HAP-1 (cell line): ENCODE results near the gene CC2D1A.

ENCODE experiments used
- DNase-seq, 2 experiments: peaks; one replicate each; pipeline ENCODE4 v3.0.0-alpha.2; 2016 to 2020; ENCODE audit warnings: low spot score in 2 of 2
- H3K27me3 ChIP-seq: fragments of 250-450 bp; sonication (Bioruptor Pico); 2 replicates; pipeline ENCODE4 v1.5.1; 2020; ENCODE audit warnings: low read depth, mild to moderate bottlenecking, moderate library complexity
- H3K36me3 ChIP-seq: fragments of 250-450 bp; sonication (Bioruptor Pico); replicated peaks from 2 replicates; pipeline ENCODE4 v1.5.1; 2020; ENCODE audit warnings: mild to moderate bottlenecking
- H3K4me1 ChIP-seq: fragments of 250-450 bp; sonication (Bioruptor Pico); 2 replicates; pipeline ENCODE4 v1.5.1; 2020; ENCODE audit warnings: mild to moderate bottlenecking
- H3K4me3 ChIP-seq: fragments of 250-450 bp; sonication (Bioruptor Pico); 2 replicates; pipeline ENCODE4 v1.5.1; 2020; ENCODE audit warnings: mild to moderate bottlenecking, moderate library complexity
- H3K9me3 ChIP-seq: fragments of 250-450 bp; sonication (Bioruptor Pico); 2 replicates; pipeline ENCODE4 v1.5.1; 2020; ENCODE audit warnings: mild to moderate bottlenecking, moderate library complexity
- in situ Hi-C: fragments of 300-500 bp; cut with MboI; formaldehyde crosslinking; loops from 3 replicates; pipeline ENCODE4 v1.14.3; 2020; ENCODE audit warnings: low sequenced_read_pairs, inconsistent platforms, mixed read lengths

Gene CC2D1A

DNA sequence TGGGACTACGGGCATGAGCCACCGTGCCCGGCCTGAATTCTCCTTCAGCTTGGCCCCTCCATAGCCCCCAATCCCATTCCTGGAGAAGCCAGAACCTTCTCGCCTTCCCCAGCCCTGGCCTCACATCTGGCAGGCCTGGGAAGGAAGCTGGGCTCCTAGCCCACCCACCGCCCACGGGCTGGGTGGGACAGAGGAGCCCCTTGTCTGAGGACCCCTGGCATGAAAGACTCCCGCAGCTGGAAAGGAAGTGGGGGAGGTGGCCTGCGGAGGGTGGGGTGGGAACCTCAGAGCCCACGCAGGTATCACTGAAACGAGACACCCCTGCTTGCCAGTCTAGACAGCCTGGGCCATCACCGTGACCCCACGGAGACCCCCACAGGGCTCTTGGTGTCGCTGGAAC, 36.7 kb upstream of the CC2D1A start:
- Histone ChIP-seq H3K27me3 (no peaks in the 10 kb centered on the region), H3K9me3 (no peaks in the 10 kb centered on the region), H3K4me1 (no peaks in the 10 kb centered on the region; the same call in 1 of the 2 replicates), H3K4me3 (no peak overlapping the region), H3K36me3 (no peaks in the 10 kb centered on the region)
- DNase-seq = no peak
- in situ Hi-C loops = no loop called here

DNA sequence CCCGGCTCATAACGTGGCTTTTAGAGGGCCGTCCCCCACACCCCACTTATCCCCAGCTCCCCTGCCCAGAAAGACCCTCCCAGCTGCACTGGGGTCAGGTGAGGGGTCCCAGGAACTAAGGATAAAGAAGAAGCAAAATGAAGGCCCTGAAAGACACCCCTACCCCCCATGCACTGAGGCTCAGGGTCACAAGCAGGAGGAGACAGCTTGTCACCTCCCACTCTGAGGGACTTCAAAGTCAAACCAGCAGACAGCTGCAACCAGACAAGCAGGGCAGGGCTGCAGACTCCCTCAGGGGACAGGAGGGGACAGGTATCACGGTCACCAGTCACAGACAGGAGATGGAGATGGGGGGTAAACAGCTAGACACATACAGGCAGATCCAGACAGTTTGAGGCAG, 35.1 kb upstream of the CC2D1A start:
- H3K27me3 ChIP-seq = no peaks in the 10 kb centered on the region
- no peaks in the 10 kb centered on the region for H3K9me3 ChIP-seq
- in situ Hi-C loops = no loop called here
- H3K36me3 ChIP-seq = no peaks in the 10 kb centered on the region
- H3K4me1 ChIP-seq = no peaks in the 10 kb centered on the region; the same call in 1 of the 2 replicates
- no peak for DNase-seq
- no peak overlapping the region for H3K4me3 ChIP-seq

DNA sequence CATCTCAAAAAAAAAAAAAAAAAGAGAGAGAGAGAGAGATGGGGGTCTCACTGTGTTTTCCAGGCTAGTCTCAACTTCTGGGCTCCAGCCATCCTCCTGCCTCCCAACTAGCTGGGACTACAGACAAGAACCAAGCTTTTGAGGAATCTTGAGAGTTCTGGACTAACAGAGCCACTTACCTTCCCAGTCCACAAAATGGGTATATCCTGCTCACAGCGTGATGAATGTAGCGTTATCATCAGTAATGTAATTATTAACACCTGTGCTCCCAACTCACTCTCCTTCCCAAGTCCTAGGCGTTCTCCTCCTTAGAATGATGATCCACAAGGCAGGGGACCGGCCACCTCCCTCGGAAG, 33.7 kb upstream of the CC2D1A start:
- H3K4me1 ChIP-seq = no peaks in the 10 kb centered on the region; the same call in 1 of the 2 replicates
- in situ Hi-C loops = no loop called here

DNA sequence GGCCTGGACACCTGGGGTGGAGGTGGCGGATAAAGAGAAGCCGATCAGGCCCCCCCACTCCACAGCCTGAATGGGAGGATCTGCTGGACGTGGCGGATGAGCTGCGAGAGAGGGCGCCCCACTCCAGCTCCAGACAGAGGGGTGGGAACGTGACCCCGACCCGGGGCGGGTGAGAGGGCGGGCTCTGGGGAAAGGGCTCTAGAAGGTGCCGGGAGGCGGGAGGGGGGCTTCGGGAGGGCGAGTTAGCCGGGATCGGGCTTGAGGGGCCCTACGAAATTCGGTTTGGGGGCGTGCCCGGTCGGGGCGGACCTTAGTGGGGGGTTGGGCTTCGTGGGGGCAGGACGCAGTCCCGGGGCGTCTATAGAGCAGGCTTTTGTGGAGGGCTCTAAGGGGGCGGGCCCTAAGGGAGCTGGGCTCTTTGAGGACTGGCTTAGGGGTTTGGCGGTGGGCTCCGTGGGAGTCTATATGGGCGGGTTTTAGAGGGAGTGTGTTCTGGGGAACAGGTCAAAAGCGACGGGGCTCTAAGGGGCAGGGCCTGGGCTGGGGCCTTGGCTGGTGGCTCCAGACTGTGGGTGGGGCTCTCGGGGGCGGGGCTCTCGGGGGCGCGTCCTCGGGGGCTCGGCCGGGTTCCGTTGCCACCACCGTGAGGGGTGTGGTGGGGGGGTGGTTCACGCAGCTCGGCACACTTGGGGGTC, 33.2 kb upstream of the CC2D1A start:
- no peak overlapping the region for H3K4me3 ChIP-seq
- H3K27me3 ChIP-seq = no peaks in the 10 kb centered on the region
- H3K36me3 ChIP-seq = no peaks in the 10 kb centered on the region
- in situ Hi-C loops = no loop called here
- H3K4me1 ChIP-seq = no peaks in the 10 kb centered on the region; the same call in 1 of the 2 replicates
- H3K9me3 ChIP-seq = no peaks in the 10 kb centered on the region
- no peak for DNase-seq

More for the DNA sequence above, 33.7 kb upstream of the CC2D1A start:
- Histone ChIP-seq H3K27me3 (no peaks in the 10 kb centered on the region), H3K4me3 (no peak overlapping the region), H3K36me3 (no peaks in the 10 kb centered on the region), H3K9me3 (no peaks in the 10 kb centered on the region)
- DNase-seq = no peak

DNA sequence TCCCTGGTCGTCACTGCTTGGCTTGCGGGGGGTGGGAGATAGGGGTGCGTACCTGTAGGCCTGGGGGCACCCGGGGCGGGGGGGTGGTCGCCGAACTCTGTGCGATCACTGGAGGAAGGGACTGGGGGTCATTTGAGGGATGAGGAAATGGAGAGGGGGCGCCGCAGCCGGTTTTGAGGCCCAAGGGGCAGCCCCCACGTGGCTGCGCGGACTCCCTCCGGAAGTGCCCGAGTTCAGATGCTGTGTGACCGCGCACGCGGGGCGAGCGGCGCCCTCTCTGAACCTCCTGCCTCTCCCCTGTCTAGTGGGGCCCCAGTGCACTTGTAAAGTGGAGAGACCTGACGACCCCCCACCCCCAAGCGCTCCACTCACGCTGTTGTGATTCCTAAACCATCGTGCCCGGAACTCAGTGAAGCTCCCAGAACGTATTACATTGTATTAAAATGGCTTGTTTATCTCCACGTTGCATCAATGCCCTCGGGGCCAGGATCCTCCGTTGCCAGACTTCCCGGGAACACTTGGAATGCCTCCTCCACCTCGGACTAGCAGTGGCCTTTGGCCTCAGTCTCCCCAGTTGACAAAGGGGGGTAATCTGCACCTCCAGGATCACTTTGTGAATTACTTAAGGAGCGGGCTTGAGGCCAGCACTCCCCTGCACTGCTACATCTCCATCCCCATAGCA, 32.0 kb upstream of the CC2D1A start:
- H3K27me3 ChIP-seq = no peaks in the 10 kb centered on the region
- no peak overlapping the region for H3K4me3 ChIP-seq
- H3K9me3 ChIP-seq = no peaks in the 10 kb centered on the region
- in situ Hi-C loops = no loop called here
- H3K4me1 ChIP-seq = no peaks in the 10 kb centered on the region; the same call in 1 of the 2 replicates
- no peaks in the 10 kb centered on the region for H3K36me3 ChIP-seq
- no peak for DNase-seq

DNA sequence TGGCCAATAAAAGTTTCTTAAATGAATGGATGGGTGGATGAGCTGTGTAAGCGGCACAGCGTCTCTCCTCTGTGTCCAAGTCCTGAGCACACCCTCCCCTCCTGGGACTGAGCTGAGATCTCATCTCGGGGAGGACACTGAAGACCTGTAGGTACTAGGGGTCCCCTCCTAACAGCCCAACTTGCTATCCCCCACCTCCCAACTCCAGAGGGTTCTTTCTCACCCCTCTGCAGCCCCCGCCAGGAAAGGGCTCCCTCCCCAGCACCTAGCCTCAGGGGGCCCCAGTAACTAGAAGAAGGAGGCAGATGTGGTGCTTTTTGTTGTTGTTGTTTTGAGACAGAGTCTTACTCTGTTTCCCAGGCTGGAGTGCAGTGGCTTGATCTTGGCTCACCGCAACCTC, 30.2 kb upstream of the CC2D1A start:
- no peak for DNase-seq
- Histone ChIP-seq H3K36me3 (no peaks in the 10 kb centered on the region), H3K4me1 (peaks cover 9% of the 10 kb centered on the region), H3K4me3 (no peak overlapping the region), H3K9me3 (no peaks in the 10 kb centered on the region), H3K27me3 (no peaks in the 10 kb centered on the region)
- in situ Hi-C loops = no loop called here

DNA sequence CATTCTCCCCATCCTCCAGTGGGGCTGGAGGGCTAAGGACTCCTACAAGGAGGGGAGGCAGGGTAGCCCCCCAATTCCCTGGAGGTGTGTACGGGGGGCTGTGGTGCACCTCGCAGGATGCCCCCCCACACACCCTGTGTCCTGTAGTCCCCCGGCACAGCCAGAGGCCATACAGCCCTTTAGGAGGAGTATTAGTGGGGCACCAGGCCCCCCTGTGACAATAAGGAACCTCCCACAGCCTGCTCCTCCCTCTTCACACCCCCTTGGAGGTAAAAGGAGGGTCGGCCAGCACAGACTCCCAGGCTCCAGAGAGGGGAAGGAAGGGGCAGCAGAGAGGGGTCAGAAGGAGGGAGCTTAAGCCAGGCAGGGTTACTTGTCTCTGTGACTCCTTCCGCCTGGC, 29.2 kb upstream of the CC2D1A start, which contains the start of gene NANOS3:
Gene NANOS3, plus strand, starts transcription at position 301 of the 400 bp plus-strand sequence. CDS start 115 bp downstream, outside the sequence.
- in situ Hi-C loops = no loop called here
- H3K4me3 ChIP-seq = no peak within 1 kb of the TSS
- no peaks in the 10 kb centered on the region for H3K9me3 ChIP-seq
- peaks cover 9% of the 10 kb centered on the region for H3K4me1 ChIP-seq
- DNase-seq = no peak
- H3K36me3 ChIP-seq = no peaks in the 10 kb centered on the region
- H3K27me3 ChIP-seq = no peaks in the 10 kb centered on the region

DNA sequence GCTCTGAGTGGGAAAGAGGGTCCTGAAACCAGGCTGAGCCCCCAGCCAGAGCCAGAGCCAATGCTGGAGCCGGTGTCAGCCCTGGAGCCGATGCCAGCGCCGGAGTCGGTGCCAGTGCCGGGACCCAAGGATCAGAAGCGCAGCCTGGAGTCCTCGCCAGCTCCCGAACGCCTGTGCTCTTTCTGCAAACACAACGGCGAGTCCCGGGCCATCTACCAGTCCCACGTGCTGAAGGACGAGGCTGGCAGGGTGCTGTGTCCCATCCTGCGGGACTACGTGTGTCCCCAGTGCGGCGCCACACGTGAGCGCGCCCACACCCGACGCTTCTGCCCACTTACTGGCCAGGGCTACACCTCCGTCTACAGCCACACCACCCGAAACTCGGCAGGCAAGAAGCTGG, 28.7 kb upstream of the CC2D1A start:
- no peak overlapping the region for H3K4me3 ChIP-seq
- no peaks in the 10 kb centered on the region for H3K27me3 ChIP-seq
- DNase-seq = no peak
- no peaks in the 10 kb centered on the region for H3K9me3 ChIP-seq
- peaks cover 9% of the 10 kb centered on the region for H3K4me1 ChIP-seq
- H3K36me3 ChIP-seq = no peaks in the 10 kb centered on the region
- in situ Hi-C loops = no loop called here

DNA sequence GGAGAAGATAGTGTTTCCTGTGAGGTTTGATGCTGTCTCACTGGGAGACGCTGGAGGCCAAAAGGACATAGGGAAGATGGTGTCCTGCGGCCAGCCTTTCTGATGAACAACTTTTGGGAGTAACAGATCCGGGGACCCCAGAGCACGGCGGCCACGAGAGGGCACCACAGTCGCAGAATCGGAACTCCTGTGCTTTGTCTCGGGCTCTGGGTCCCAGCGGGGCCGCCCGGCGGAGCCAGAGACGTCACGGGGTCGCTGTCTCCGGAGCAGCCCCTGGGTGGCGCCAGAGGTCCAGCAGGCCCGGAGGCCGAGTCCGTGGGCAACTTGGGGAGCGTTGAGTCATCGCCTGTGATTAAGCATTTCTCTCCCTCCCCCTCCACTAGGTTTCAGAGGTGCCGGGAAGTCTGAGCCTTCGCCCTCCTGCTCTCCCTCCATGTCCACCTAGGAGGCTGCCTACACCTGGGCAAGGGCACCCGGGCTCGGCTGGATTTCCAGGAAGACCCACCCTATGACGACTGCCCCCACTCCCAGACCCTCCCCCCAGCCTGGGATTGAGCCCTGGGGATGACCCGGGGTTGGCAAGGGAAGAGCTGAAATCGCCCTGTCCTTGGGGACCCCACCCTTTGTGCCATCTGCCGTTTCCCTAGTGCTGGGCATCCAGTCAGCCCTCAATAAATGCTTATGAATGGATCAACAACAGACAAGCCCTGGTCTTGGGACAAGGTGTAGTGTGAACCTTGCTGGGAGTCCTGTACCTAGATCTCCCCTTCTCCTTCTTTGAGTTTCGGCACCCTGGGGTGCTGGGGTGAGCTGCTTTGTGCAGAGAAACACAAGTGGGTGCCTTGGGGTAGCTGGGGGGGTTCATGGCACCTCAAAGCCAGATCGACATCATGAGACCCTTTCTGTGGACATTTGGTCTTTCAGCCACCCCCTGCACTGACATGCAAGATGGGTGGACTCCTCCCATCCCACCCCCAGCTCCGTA, 25.6 kb upstream of the CC2D1A start:
- in situ Hi-C loops = loop anchor here (5.0 kb wide), 1 partner anchor 197 kb away; no protein-coding TSS in a partner anchor
- peak overlapping the region; percentile 11; the same call in 1 of the 2 replicates for H3K4me3 ChIP-seq
- H3K36me3 ChIP-seq = no peaks in the 10 kb centered on the region
- H3K9me3 ChIP-seq = no peaks in the 10 kb centered on the region
- DNase-seq = peak; percentile 89 to 98
- no peaks in the 10 kb centered on the region for H3K27me3 ChIP-seq
- H3K4me1 ChIP-seq = peaks cover 9% of the 10 kb centered on the region

DNA sequence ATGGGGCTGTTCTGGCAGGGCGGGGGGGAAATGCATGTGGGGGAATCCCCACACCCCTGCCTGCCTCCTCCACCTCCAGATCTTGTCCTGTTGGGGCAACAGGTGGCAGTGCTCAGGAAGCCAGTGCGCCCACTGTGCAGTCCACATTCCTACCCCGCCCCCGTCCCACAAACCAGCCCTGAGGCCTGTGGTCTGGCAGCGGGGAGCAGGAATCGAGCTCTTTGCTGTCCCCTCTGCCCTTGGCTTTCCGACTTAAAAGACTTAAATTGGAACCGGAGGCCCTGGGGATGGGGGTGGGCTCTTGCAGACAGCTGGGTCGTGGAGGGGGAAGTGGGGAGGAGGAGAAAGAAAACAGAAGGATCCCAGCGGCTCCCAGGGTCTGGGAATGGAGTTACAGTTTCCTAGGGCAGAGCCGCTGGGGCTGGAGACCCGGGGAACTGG, 24.7 kb upstream of the CC2D1A start:
- no peak for DNase-seq
- Histone ChIP-seq H3K4me3 (no peak overlapping the region), H3K36me3 (no peaks in the 10 kb centered on the region), H3K27me3 (no peaks in the 10 kb centered on the region), H3K9me3 (no peaks in the 10 kb centered on the region), H3K4me1 (peaks cover 9% of the 10 kb centered on the region)
- in situ Hi-C loops = loop anchor here (5.0 kb wide), 1 partner anchor 196 kb away; no protein-coding TSS in a partner anchor

DNA sequence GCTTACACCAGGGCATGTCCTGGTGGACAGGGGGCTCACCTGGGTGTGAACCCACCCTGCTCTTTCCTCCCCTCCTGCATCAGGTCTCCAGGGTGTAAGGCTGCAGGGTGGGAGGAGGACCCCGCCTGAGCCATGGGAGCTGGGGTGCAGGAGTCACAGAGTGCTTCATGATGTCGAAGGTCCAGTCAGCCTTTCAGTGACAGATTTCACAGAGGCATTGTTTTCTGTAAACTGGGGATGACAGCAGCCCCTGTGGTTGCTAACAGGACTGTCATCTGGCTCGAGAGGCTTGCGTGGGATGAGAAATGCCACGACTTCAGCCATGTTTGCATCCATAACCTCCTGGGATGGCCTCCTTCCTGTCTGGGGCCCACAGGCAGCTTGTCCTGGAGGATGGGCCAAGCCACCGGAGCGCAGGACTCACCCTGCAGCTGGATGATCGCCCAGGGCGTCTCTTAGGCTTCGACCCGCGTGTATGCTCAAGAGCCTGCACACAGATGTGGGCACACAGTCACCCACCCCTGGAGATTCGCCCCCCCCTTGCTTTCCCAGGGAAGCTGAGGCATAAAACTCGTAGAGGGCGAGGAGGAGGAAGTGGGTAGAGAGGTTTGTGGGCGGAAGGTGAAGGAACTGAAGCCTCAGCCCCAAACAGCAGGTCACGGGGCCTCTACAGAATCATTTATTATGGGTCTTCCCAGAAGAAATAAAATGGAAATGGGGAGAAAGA, 24.1 kb upstream of the CC2D1A start:
- no peak overlapping the region for H3K4me3 ChIP-seq
- no peaks in the 10 kb centered on the region for H3K9me3 ChIP-seq
- H3K27me3 ChIP-seq = no peaks in the 10 kb centered on the region
- no peaks in the 10 kb centered on the region for H3K36me3 ChIP-seq
- in situ Hi-C loops = loop anchor here (5.0 kb wide), 1 partner anchor 195 kb away; no protein-coding TSS in a partner anchor
- peaks cover 9% of the 10 kb centered on the region for H3K4me1 ChIP-seq
- no peak for DNase-seq

DNA sequence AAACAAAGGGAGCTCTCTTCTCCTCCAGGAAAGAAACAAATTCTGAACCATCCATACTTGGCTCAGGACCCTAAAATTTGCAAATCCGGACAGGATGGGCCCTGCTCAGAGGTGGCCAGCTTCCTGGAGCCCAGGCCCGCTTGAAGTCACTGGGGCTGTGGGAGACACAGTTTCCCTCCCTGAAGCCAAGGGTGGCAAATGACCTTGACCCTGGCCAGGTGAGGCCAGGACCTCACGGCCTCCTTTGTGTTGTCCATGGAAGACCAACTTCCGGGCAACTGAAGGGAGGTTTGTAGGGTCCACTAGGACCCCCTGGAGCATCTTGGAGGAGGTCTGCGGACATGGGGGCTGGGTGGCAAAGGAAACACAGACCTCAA, 23.6 kb upstream of the CC2D1A start:
- Histone ChIP-seq H3K4me3 (no peak overlapping the region), H3K27me3 (no peaks in the 10 kb centered on the region), H3K36me3 (no peaks in the 10 kb centered on the region), H3K4me1 (peaks cover 9% of the 10 kb centered on the region), H3K9me3 (no peaks in the 10 kb centered on the region)
- DNase-seq = no peak
- in situ Hi-C loops = loop anchor here (5.0 kb wide), 1 partner anchor 195 kb away; no protein-coding TSS in a partner anchor

DNA sequence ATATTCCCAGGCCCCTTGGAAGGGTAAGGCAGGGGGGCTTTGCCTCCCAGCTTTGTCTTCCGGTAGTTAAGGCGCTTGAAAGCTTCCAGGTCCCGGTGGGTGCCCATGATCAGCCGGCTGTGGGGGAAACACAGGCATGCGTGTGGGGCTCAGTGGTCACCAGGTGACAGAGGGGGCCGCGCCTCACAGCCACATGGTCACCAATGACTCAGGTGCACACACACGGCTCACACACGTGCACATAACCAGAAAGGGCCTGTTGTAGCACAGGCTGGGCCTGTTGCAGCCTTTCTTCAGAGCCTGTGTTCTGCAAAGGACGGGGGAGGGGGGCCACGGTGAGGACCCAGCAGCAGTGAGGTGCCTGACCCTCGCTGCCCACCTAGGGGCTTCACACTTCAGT, 23.2 kb upstream of the CC2D1A start:
- Histone ChIP-seq H3K4me1 (peaks cover 9% of the 10 kb centered on the region), H3K36me3 (no peaks in the 10 kb centered on the region), H3K4me3 (no peak overlapping the region), H3K9me3 (no peaks in the 10 kb centered on the region), H3K27me3 (no peaks in the 10 kb centered on the region)
- in situ Hi-C loops = loop anchor here (5.0 kb wide), 1 partner anchor 194 kb away; no protein-coding TSS in a partner anchor
- DNase-seq = no peak
